Gastrocnemius medialis (tissue), 4 donors: Measurements from ENCODE around the gene C6orf89. TPM values are rescaled to one million over a fixed set of nuclear protein-coding genes. Genes with fewer than 3 reads are reported as not detected.

Experiments
- ATAC-seq, 2 donors: fragments of 150-250 bp; one replicate each; pipeline ENCODE4 v1.9.1; 2016
- DNase-seq, 2 donors: peaks; one replicate each; pipeline ENCODE4 v3.0.0-alpha.2; 2019
- H3K27ac ChIP-seq, 4 donors: fragments of 200-600 bp; sonication (generic); 1 replicate in 1 of 4; 2 replicates in 3 of 4; pipeline ENCODE4 v1.5.1; 2016 to 2018; ENCODE audit warnings: mild to moderate bottlenecking in 2 of 4, moderate library complexity in 1 of 4
- H3K27me3 ChIP-seq, 3 donors: fragments of 200-600 bp; sonication (generic) in 2 of 3; 1 replicate in 1 of 3; 2 replicates in 2 of 3; pipeline versions ENCODE4 v1.5.1 to v1.6.0; 2016 to 2019; ENCODE audit warnings: mild to moderate bottlenecking in 1 of 3, moderate library complexity in 1 of 3
- H3K36me3 ChIP-seq, 2 donors: fragments of 200-600 bp; sonication (generic) in 1 of 2; one replicate each; pipeline ENCODE4 v1.5.1; 2017 to 2018
- H3K4me1 ChIP-seq, 2 donors: fragments of 200-600 bp; sonication (generic) in 1 of 2; one replicate each; pipeline ENCODE4 v1.5.1; 2016 to 2017; ENCODE audit warnings: mild to moderate bottlenecking in 2 of 2
- H3K4me3 ChIP-seq, 4 donors: fragments of 200-600 bp; sonication (generic) in 3 of 4; 1 replicate in 1 of 4; 2 replicates in 3 of 4; pipeline ENCODE4 v1.5.1; 2016 to 2019; ENCODE audit warnings: mild to moderate bottlenecking in 2 of 4
- H3K9me3 ChIP-seq, 3 donors: fragments of 200-600 bp; sonication (generic) in 2 of 3; 1 replicate in 1 of 3; 2 replicates in 2 of 3; pipeline ENCODE4 v1.5.1; 2016 to 2019
- CTCF ChIP-seq, 5 experiments: fragments of 450-650 bp in 3 of 5; fragments of 200-600 bp in 2 of 5; sonication (generic) in 2 of 5; IDR thresholded peaks in 4 of 5; conservative IDR thresholded peaks in 1 of 5; 1 replicate in 4 of 5; 2 replicates in 1 of 5; pipeline ENCODE4 v1.5.1; 2016 to 2019; ENCODE audit warnings: antibody characterized with exemption in 5 of 5, mild to moderate bottlenecking in 3 of 5, moderate library complexity in 3 of 5
- POLR2A ChIP-seq, 2 donors: fragments of 450-650 bp; IDR thresholded peaks; one replicate each; pipeline ENCODE4 v1.6.1; 2017; ENCODE audit warnings: antibody characterized with exemption in 2 of 2, mild to moderate bottlenecking in 2 of 2, moderate library complexity in 2 of 2
- in situ Hi-C, 4 donors: fragments of 200-750 bp; cut with MboI; loops; one replicate each; pipeline versions ENCODE4 v1.15.0 to v1.8.0; 2017; ENCODE audit warnings: low sequenced_read_pairs in 4 of 4
- intact Hi-C: fragments of 100-400 bp; cut with DNase I; formaldehyde crosslinking; loops from one replicate; pipeline ENCODE4 v1.15.1; 2023; ENCODE audit warnings: low total_unique reads
- total RNA-seq, 4 donors: library from RNA; depleted of rRNA; stranded (reverse); fragments of >200 nt; gene quantifications; one replicate each; pipeline versions ENCODE4 v1.1.0 to v1.2.3, GENCODE V29; 2016

The C6orf89 gene
- total RNA-seq, 4 donors from 2014 or later: 30.8 to 53.2 (median 38.8) TPM

GRCh38 chr6:36856277-36856676 is 29.5 kb upstream of the C6orf89 start:
- Histone ChIP-seq H3K9me3 (no peaks in the 10 kb centered on the region), H3K4me1 (peaks cover 28 to 33% of the 10 kb centered on the region in 2 donors), H3K27me3 (no peaks in the 10 kb centered on the region), H3K36me3 (peaks cover 0 to 11% of the 10 kb centered on the region in 2 donors), H3K27ac (no peak overlapping the region), H3K4me3 (no peak overlapping the region)
- ATAC-seq (no peak), DNase-seq (no peak)
- in situ Hi-C loops (loop anchor here in 2 of 4 donors (10.0 to 25.0 kb wide), 2 partner anchors 241 to 244 kb away; no protein-coding TSS in a partner anchor), intact Hi-C loops (no loop called here)
- TF ChIP-seq POLR2A (IDR thresholded peaks at IDR 0.05) (no peak), CTCF (IDR thresholded peaks at IDR 0.05 in 4 of 5, conservative IDR thresholded peaks at IDR 0.05 in 1 of 5) (no peak)

GRCh38 chr6:36857325-36857724 is 28.4 kb upstream of the C6orf89 start:
- in situ Hi-C loops: loop anchor here in 2 of 4 donors (10.0 to 25.0 kb wide), 2 partner anchors 243 to 245 kb away; no protein-coding TSS in a partner anchor
- no peak for TF ChIP-seq CTCF (IDR thresholded peaks at IDR 0.05 in 4 of 5, conservative IDR thresholded peaks at IDR 0.05 in 1 of 5)
- no peak for TF ChIP-seq POLR2A (IDR thresholded peaks at IDR 0.05)
- no peak overlapping the region for H3K4me3 ChIP-seq
- H3K9me3 ChIP-seq: no peaks in the 10 kb centered on the region
- H3K36me3 ChIP-seq: peaks cover 0 to 11% of the 10 kb centered on the region in 2 donors
- intact Hi-C loops: no loop called here
- ATAC-seq (no peak), DNase-seq (no peak)
- no peak overlapping the region for H3K27ac ChIP-seq
- peaks cover 20 to 23% of the 10 kb centered on the region in 2 donors for H3K4me1 ChIP-seq
- H3K27me3 ChIP-seq: no peaks in the 10 kb centered on the region

- H3K36me3 ChIP-seq: peaks cover 0 to 11% of the 10 kb centered on the region in 2 donors
- H3K4me1 ChIP-seq: peaks cover 8 to 13% of the 10 kb centered on the region in 2 donors
- H3K27ac ChIP-seq: no peak overlapping the region
- no peaks in the 10 kb centered on the region for H3K27me3 ChIP-seq
- DNase-seq (no peak), ATAC-seq (no peak)
- intact Hi-C loops: no loop called here
- TF ChIP-seq POLR2A (IDR thresholded peaks at IDR 0.05) (no peak), CTCF (IDR thresholded peaks at IDR 0.05 in 4 of 5, conservative IDR thresholded peaks at IDR 0.05 in 1 of 5) (no peak)
- in situ Hi-C loops: loop anchor here in 2 of 4 donors (10.0 to 25.0 kb wide), 2 partner anchors 244 to 246 kb away; no protein-coding TSS in a partner anchor
- no peaks in the 10 kb centered on the region for H3K9me3 ChIP-seq
- H3K4me3 ChIP-seq: no peak overlapping the region
Observed at GRCh38 chr6:36858407-36858981, 27.3 kb upstream of the C6orf89 start.

- intact Hi-C loops: no loop called here
- in situ Hi-C loops: loop anchor here in 1 of 4 donors (25.0 kb wide), 1 partner anchor 248 kb away; no protein-coding TSS in a partner anchor
Observed at GRCh38 chr6:36860126-36860525, 25.6 kb upstream of the C6orf89 start.

More at GRCh38 chr6:36860126-36860525, 25.6 kb upstream of the C6orf89 start:
- no peak for TF ChIP-seq CTCF (IDR thresholded peaks at IDR 0.05 in 4 of 5, conservative IDR thresholded peaks at IDR 0.05 in 1 of 5)
- TF ChIP-seq POLR2A (IDR thresholded peaks at IDR 0.05): no peak
- Histone ChIP-seq H3K4me3 (no peak overlapping the region), H3K4me1 (no peaks in the 10 kb centered on the region), H3K27ac (no peak overlapping the region), H3K9me3 (no peaks in the 10 kb centered on the region), H3K27me3 (no peaks in the 10 kb centered on the region), H3K36me3 (peaks cover 0 to 11% of the 10 kb centered on the region in 2 donors)
- DNase-seq: no peak
- no peak for ATAC-seq
